ENCODE data around the gene TMOD4.

DNA sequence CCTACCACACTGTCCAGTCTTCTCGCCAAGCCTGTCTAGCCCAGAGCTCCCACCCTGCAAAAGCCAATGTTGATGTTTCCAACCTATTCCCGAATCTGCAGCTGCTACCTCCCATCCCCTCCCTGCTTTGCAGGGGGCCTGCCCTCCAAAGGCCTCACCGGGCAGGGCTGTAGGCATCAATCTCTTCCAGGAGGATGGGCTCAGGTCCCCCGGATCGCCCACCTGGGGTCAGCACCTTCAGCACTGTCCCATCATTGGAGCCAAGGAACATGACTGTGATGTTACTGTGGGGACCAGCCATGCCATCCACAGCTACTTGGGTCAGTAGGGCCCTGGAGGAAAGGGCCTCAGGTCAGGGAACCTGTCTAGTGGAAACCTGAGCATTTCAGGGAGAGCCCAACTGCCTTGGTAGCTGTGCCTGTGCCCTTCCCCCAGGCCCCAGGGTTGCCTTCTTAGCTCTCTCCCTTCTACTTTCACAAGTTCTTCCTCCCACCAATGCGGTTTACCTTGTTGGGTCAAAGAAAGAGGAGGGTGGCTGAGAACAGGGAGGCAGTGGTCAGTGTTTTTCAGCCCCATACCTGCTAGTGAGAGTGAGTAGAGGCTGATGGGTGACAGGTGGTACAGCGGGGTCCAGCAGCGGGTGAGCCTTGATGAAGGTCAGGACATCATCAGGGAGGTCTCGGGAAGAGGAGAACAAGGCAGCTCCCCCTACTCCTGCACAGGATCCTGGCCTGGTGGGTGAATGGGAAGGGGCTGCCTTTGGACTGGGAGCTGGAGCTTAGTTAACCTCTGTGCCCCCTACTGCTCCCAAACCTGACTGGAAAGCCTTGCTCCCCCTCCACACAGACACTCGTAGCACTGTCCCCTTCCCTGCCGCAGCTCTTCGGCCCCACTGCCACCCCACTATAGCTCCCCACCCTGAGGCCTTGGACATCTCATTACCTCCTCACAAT, 40.1 kb downstream of the TMOD4 start:
- TF ChIP-seq, protein P1, sequence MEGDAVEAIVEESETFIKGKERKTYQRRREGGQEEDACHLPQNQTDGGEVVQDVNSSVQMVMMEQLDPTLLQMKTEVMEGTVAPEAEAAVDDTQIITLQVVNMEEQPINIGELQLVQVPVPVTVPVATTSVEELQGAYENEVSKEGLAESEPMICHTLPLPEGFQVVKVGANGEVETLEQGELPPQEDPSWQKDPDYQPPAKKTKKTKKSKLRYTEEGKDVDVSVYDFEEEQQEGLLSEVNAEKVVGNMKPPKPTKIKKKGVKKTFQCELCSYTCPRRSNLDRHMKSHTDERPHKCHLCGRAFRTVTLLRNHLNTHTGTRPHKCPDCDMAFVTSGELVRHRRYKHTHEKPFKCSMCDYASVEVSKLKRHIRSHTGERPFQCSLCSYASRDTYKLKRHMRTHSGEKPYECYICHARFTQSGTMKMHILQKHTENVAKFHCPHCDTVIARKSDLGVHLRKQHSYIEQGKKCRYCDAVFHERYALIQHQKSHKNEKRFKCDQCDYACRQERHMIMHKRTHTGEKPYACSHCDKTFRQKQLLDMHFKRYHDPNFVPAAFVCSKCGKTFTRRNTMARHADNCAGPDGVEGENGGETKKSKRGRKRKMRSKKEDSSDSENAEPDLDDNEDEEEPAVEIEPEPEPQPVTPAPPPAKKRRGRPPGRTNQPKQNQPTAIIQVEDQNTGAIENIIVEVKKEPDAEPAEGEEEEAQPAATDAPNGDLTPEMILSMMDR (conservative IDR thresholded peaks at IDR 0.05), result no peak
- no peak for TF ChIP-seq EZH2 (IDR thresholded peaks at IDR 0.05; ENCODE audit: low read depth)

Measured in PC-9 (cell line).